ENCODE results near the gene RELA. TPM values are rescaled to one million over a fixed set of nuclear protein-coding genes. Genes with fewer than 3 reads are reported as not detected.
"Not testable (repeated sequence)": the region's sequence is repeated elsewhere in the genome, so short reads cannot be mapped to it uniquely, and the experiment has no call there.

The RELA gene
- total RNA-seq, 2 donors from 2014 or later, result 85.2 to 96.4 TPM

DNA sequence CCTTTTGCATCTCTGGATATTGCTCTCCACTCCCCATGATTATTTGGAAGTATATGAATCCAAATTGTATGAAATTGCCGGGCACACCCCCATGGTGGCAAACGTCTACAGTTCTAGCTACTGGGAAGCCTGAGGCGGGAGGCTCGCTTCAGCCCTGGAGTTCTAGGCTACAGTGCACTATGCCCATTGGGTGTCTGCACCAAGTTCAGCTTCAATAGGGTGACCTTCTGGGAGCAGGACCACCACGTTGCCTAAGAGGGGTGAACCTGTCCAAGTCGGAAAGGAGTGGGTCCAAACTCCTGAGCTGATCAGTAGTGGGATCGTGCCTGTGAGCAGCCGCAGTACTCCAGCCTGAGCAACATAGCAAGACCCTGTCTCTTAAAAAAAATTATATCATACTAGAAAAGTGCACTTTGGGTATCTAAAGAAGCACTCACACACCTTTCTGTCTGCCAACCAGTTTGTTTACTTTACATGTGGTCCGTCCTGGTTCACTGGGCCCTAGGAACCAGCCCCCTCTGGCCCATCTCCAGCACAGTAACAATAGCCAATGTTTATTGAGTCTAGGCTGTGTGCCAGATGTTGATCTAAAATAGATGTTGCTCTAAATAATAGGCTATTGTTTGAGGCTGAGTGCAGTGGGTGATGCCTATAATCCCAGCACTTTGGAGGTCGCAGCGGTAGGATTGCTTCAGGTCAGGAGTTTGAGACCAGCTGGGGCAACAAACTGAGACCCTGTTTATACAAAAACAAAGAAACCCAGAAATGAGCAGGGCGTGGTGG is 32.9 kb upstream of the RELA start:
- Mint-ChIP-seq H3K4me3 (no peak overlapping the region), H3K27ac (peak overlapping the region; percentile 10 to 76), H3K9me3 (no peaks in the 10 kb centered on the region), H3K36me3 (no peaks in the 10 kb centered on the region), H3K4me1 (ENCODE audit: low read depth in 2 of 2) (peaks cover 8 to 18% of the 10 kb centered on the region in 2 donors), H3K27me3 (peaks cover 0 to 8% of the 10 kb centered on the region in 2 donors)
- DNase-seq (ENCODE audit: low spot score) (no peak), ATAC-seq (no peak)

DNA sequence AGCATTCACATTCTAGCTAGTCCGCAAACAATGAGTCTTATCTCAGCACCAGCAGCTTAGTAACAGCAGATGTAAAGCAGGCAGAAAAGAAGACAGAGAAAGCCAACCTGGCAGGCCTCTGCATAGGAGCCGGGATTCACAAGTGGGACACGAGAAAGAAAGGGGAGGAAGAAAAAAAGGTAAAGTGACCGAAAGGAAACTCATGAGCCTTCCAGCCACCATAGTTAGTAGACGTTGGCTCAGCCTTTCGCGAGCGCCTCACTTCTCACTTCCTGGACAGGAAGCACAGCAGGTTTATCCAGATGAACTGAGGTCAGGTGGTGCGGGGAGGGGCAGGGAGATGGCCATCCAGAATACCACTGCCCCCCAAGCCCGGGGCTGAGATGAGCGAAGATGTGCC is 29.7 kb upstream of the RELA start:
- ATAC-seq (no peak), DNase-seq (ENCODE audit: low spot score) (no peak)
- Mint-ChIP-seq H3K27ac (peak overlapping the region in 1 of 2 donors; percentile 76), H3K36me3 (no peaks in the 10 kb centered on the region), H3K4me1 (ENCODE audit: low read depth in 2 of 2) (peaks cover 8 to 18% of the 10 kb centered on the region in 2 donors), H3K4me3 (no peak overlapping the region), H3K27me3 (no peaks in the 10 kb centered on the region), H3K9me3 (no peaks in the 10 kb centered on the region)

GRCh38 chr11:65691847-65692246 is 29.1 kb upstream of the RELA start:
- not testable (repeated sequence) for H3K27ac Mint-ChIP-seq; H3K9me3 Mint-ChIP-seq; H3K4me3 Mint-ChIP-seq; ATAC-seq; H3K36me3 Mint-ChIP-seq; DNase-seq (ENCODE audit: low spot score); H3K27me3 Mint-ChIP-seq
- peaks cover 8 to 18% of the 10 kb centered on the region in 2 donors for H3K4me1 Mint-ChIP-seq (ENCODE audit: low read depth in 2 of 2)

DNA sequence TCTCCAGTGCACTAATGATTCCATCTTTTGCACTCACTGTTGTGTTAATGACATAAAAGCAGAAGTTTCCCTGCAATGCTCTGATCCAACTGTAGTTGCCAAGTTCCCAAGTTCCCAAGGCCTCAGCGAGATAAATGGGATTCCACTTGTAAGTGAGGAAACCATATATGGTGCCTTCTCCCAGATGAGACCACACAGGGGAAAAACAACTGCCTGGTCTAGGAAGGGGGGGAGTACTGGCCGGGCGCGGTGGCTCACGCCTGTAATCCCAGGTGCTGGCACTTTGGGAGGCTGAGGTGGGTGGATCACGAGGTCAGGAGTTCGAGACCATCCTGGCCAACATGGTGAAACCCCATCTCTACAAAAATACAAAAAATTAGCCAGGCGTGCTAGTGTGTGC is 23.3 kb upstream of the RELA start:
- Mint-ChIP-seq H3K4me3 (no peak overlapping the region), H3K27me3 (no peaks in the 10 kb centered on the region)

DNA sequence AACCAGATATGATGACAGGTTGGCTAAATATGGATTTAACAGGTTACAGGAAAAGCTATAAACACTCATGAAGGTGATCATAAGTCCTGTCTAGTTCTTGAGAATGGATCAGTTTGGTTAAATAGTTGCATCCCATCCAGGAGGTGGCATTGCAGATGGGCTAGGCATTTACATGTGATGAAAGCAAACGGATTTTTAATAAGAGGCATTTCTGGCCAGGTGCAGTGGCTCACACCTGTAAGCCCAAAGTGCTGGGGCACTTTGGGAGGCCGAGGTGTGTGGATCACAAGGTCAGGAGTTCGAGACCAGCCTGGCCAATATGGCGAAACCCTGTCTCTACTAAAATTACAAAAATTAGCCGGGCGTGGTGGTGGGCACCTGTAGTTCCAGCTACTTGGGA is 20.8 kb upstream of the RELA start:
- H3K4me3 Mint-ChIP-seq; H3K27me3 Mint-ChIP-seq; H3K9me3 Mint-ChIP-seq; DNase-seq (ENCODE audit: low spot score); ATAC-seq; H3K36me3 Mint-ChIP-seq; H3K4me1 Mint-ChIP-seq (ENCODE audit: low read depth in 2 of 2): not testable (repeated sequence)
- H3K27ac Mint-ChIP-seq, result peak overlapping the region in 1 of 2 donors; percentile 41

More for the DNA sequence above, 23.3 kb upstream of the RELA start:
- H3K9me3 Mint-ChIP-seq, result no peaks in the 10 kb centered on the region
- H3K4me1 Mint-ChIP-seq (ENCODE audit: low read depth in 2 of 2), result no peaks in the 10 kb centered on the region
- H3K36me3 Mint-ChIP-seq, result no peaks in the 10 kb centered on the region
- no peak for DNase-seq (ENCODE audit: low spot score)
- no peak for ATAC-seq
- H3K27ac Mint-ChIP-seq, result no peak overlapping the region

DNA sequence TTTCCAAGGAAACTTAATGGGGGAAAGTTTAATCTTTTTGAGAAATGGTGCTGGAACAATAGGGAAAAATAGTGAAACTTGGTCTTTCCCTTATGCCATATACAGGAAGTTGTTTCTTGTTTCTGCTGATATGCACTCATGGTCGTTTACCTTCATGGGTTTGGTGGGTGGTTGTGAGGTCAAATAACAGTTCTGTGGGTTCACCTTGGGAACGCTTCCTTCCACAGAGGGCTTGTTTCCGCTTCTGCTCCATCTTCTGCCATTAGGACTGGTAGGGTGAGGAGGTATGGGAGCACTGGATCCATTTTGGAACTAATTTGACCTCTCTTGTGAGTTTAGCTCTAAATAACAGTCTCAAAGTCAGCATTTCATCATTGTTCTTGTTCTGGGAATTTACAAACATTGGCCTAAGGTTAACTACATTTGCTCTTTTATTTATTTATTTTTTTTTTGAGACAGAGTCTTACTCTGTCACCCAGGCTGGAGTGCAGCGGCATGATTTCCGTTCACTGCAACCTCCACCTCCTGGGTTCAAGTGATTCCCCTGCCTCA is 17.6 kb upstream of the RELA start:
- Mint-ChIP-seq H3K4me1 (ENCODE audit: low read depth in 2 of 2) (no peaks in the 10 kb centered on the region), H3K27ac (no peak overlapping the region), H3K27me3 (no peaks in the 10 kb centered on the region), H3K9me3 (no peaks in the 10 kb centered on the region), H3K4me3 (no peak overlapping the region), H3K36me3 (no peaks in the 10 kb centered on the region)
- ATAC-seq (no peak), DNase-seq (ENCODE audit: low spot score) (no peak)

GRCh38 chr11:65672982-65673381 is 10.3 kb upstream of the RELA start:
- Mint-ChIP-seq H3K4me1 (ENCODE audit: low read depth in 2 of 2) (no peaks in the 10 kb centered on the region), H3K4me3 (no peak overlapping the region), H3K27me3 (no peaks in the 10 kb centered on the region), H3K36me3 (no peaks in the 10 kb centered on the region), H3K27ac (no peak overlapping the region), H3K9me3 (no peaks in the 10 kb centered on the region)
- DNase-seq (ENCODE audit: low spot score), result no peak
- ATAC-seq, result no peak

- no peak overlapping the region for H3K27ac Mint-ChIP-seq
- H3K4me3 Mint-ChIP-seq, result no peak overlapping the region
- H3K27me3 Mint-ChIP-seq, result no peaks in the 10 kb centered on the region
- no peaks in the 10 kb centered on the region for H3K9me3 Mint-ChIP-seq
- no peaks in the 10 kb centered on the region for H3K4me1 Mint-ChIP-seq (ENCODE audit: low read depth in 2 of 2)
- ATAC-seq (no peak), DNase-seq (ENCODE audit: low spot score) (no peak)
- H3K36me3 Mint-ChIP-seq, result no peaks in the 10 kb centered on the region
Observed at GRCh38 chr11:65672180-65672860, 9.6 kb upstream of the RELA start.

- ATAC-seq (peak; percentile 35 to 37), DNase-seq (ENCODE audit: low spot score) (no peak)
Observed at GRCh38 chr11:65663639-65664200, 1.0 kb upstream of the RELA start.

GRCh38 chr11:65662247-65662798 is 393 bp downstream of the RELA start:
- peak overlapping the region; percentile 64 to 83 for H3K27ac Mint-ChIP-seq
- H3K4me1 Mint-ChIP-seq (ENCODE audit: low read depth in 2 of 2), result peaks cover 26 to 29% of the 10 kb centered on the region in 2 donors
- peak overlapping the region; percentile 82 for H3K4me3 Mint-ChIP-seq
- no peaks in the 10 kb centered on the region for H3K9me3 Mint-ChIP-seq
- ATAC-seq, result peak in 1 of 2 donors; percentile 48
- peaks cover 17% of the 10 kb centered on the region for H3K36me3 Mint-ChIP-seq
- H3K27me3 Mint-ChIP-seq, result no peaks in the 10 kb centered on the region
- no peak for DNase-seq (ENCODE audit: low spot score)

More at GRCh38 chr11:65663639-65664200, 1.0 kb upstream of the RELA start:
- Mint-ChIP-seq H3K36me3 (peaks cover 15% of the 10 kb centered on the region), H3K9me3 (no peaks in the 10 kb centered on the region), H3K27me3 (no peaks in the 10 kb centered on the region), H3K27ac (peak overlapping the region; percentile 89 to 93), H3K4me1 (ENCODE audit: low read depth in 2 of 2) (peaks cover 19 to 22% of the 10 kb centered on the region in 2 donors), H3K4me3 (peak overlapping the region; percentile 89)

DNA sequence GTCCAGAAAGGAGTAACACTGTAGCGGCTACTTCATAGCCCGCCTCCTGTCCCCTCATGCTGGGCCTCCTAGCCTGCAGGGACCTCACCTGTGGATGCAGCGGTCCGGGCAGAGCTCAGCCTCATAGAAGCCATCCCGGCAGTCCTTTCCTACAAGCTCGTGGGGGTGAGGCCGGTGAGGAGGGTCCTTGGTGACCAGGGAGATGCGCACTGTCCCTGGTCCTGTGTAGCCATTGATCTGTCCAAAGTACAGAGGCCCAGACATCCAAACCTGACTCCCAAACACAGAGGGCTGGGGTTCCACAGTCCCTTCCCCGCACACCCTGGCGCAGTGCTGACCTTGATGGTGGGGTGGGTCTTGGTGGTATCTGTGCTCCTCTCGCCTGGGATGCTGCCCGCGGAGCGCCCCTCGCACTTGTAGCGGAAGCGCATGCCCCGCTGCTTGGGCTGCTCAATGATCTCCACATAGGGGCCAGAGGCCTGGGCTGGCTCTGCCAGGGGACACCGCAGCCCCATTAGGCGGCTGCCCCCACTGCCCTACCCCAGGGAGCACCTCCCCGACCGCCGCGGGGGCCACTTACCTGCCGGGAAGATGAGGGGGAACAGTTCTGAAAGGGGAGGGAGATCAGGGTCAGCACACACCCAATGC is 993 bp downstream of the RELA start:
- Mint-ChIP-seq H3K4me3 (peak overlapping the region; percentile 82), H3K36me3 (peaks cover 21% of the 10 kb centered on the region), H3K27ac (peak overlapping the region; percentile 64 to 83), H3K9me3 (no peaks in the 10 kb centered on the region), H3K27me3 (no peaks in the 10 kb centered on the region), H3K4me1 (ENCODE audit: low read depth in 2 of 2) (peaks cover 28 to 35% of the 10 kb centered on the region in 2 donors)
- DNase-seq (ENCODE audit: low spot score) (peak; percentile 44), ATAC-seq (no peak)

DNA sequence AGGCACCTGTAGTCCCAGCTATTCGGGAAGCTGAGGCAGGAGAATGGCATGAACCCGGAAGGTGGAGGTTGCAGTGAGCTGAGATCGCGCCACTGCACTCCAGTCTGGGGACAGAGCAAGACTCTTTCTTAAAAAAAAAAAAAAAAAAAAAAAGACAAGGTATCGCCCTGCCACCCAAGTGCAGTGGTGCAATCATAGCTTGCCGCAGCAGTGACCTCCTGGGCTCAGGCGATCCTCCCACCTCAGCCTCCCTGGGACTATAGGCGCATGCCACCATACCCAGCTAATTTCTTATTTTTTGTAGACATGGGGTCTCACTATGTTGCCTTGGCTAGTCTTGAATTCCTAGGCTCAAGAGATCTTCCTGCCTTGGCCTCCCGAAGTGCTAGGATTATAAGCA is 1.8 kb downstream of the RELA start:
- peaks cover 28% of the 10 kb centered on the region for H3K36me3 Mint-ChIP-seq
- DNase-seq (ENCODE audit: low spot score), result peak; percentile 25
- not testable (repeated sequence) for H3K9me3 Mint-ChIP-seq, ATAC-seq, H3K27me3 Mint-ChIP-seq
- H3K4me3 Mint-ChIP-seq, result peak overlapping the region; percentile 82
- peak overlapping the region; percentile 64 to 83 for H3K27ac Mint-ChIP-seq
- peaks cover 32 to 43% of the 10 kb centered on the region in 2 donors for H3K4me1 Mint-ChIP-seq (ENCODE audit: low read depth in 2 of 2)

DNA sequence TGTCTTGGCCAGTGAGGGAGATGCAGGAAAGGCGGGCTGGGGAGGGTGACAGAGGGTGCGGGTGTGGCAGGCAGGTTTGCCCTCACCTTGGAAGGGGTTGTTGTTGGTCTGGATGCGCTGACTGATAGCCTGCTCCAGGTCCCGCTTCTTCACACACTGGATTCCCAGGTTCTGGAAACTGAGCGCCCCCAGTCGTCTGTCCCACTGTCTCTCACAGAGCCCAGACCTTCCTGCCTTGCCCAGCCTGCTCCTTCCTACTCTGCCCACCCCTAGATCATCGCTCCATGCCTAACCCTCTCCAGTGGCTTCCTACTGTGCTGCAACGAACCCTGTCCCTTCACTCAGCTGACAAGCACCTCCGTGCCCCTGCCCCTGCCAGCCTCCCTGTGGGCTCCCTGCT is 2.7 kb downstream of the RELA start:
- Mint-ChIP-seq H3K27me3 (no peaks in the 10 kb centered on the region), H3K9me3 (no peaks in the 10 kb centered on the region), H3K4me1 (ENCODE audit: low read depth in 2 of 2) (peaks cover 34 to 51% of the 10 kb centered on the region in 2 donors), H3K4me3 (peak overlapping the region; percentile 39), H3K36me3 (peaks cover 28% of the 10 kb centered on the region), H3K27ac (peak overlapping the region; percentile 43 to 71)
- peak; percentile 47 for DNase-seq (ENCODE audit: low spot score)
- ATAC-seq, result no peak
